GM12801 (cell line): ENCODE data around the gene MTHFR.

Experiments
- TF ChIP-seq, protein P1 (sequence below): IDR thresholded peaks from one replicate; pipeline ENCODE4 v1.5.1; 2011; ENCODE audit warnings: control low read depth; ENCODE audit not compliant: insufficient read length; ENCODE audit errors: extremely low read depth

Gene MTHFR

DNA sequence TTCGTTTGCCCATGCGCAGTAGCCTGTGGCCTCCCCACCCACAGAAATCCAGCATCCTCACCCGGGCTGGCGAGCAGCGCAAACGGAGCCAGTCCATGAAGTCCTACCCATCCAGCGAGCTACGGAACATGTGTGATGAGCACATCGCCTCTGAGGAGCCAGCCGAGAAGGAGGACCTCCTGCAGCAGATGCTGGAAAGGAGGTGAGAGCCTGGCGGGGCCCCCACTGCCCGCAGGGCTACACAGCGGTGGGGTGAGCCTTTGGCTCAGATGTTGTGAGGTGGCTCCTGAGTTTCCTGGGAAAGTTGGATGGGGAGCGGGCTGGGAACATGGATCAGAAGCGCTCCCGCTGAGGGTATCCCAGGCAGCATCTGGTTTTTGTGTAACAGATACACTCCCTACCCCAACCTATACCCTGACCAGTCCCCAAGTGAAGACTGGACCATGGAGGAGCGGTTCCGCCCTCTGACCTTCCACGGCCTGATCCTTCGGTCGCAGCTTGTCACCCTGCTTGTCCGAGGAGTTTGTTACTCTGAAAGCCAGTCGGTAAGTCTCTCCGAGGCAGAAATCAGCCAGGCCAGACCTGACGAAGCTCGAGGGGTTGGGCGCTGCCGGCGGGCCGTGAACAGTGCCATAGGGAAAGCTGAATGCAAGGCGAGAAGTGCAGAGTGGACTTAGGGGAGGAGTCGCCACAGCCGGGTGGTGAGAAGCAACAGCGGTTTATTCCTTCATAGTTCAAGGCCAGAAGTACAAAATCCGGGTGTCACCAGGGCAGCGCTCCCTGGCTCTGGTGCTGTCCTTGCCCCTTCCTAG, 31.4 kb upstream of the MTHFR start:
- TF ChIP-seq, protein P1, sequence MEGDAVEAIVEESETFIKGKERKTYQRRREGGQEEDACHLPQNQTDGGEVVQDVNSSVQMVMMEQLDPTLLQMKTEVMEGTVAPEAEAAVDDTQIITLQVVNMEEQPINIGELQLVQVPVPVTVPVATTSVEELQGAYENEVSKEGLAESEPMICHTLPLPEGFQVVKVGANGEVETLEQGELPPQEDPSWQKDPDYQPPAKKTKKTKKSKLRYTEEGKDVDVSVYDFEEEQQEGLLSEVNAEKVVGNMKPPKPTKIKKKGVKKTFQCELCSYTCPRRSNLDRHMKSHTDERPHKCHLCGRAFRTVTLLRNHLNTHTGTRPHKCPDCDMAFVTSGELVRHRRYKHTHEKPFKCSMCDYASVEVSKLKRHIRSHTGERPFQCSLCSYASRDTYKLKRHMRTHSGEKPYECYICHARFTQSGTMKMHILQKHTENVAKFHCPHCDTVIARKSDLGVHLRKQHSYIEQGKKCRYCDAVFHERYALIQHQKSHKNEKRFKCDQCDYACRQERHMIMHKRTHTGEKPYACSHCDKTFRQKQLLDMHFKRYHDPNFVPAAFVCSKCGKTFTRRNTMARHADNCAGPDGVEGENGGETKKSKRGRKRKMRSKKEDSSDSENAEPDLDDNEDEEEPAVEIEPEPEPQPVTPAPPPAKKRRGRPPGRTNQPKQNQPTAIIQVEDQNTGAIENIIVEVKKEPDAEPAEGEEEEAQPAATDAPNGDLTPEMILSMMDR = no peak

DNA sequence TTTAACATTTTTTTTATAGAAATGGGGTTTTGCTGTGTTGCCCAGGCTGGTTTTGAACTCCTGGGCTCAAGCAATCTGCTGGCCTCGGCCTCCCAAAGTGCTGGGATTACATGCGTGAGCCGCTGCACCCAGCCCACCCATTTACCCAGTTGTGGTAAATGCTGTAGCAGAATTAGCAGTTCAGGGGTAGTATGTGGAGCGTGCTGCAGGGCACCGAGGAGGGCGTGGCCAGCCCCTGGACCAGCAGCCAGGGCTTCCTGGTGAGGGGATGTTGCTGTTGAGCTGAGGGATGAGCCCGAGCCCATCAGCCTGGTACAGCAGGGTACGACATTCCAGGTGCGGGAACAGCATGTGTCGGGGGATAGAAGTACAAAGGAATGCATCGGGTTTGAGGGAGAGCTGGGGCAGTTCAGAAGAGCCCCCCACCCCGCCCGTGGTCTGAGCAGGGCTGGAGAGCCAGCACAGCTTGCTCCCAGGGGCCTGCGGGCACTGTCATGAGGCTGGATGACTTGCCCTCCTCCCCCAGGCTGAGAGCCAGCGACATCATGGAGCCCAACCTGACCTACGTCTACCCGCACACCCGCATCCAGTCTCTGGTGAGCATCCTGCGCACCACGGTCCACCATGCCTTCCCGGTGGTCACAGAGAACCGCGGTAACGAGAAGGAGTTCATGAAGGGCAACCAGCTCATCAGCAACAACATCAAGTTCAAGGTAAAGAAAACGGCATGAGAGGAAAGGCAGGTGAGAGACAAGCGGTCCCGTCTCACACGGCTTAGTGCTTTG, 29.9 kb upstream of the MTHFR start:
- TF ChIP-seq, protein P1 = no peak

DNA sequence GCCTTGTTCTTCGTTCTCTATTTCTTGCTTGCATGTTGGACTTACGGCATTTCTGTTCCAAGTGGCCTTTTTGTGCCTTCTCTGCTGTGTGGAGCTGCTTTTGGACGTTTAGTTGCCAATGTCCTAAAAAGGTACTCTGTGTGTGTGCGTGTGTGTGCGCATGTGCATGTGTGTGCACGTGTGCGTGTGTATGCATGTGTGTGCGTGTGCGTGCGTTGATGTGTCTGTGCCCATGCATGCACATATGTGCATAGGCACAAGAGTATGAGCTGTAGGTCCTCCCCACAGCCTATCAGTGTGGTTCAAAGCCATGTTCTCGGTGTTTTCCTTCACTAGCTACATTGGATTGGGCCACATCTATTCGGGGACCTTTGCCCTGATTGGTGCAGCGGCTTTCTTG, 28.1 kb upstream of the MTHFR start:
- TF ChIP-seq, protein P1 = no peak

DNA sequence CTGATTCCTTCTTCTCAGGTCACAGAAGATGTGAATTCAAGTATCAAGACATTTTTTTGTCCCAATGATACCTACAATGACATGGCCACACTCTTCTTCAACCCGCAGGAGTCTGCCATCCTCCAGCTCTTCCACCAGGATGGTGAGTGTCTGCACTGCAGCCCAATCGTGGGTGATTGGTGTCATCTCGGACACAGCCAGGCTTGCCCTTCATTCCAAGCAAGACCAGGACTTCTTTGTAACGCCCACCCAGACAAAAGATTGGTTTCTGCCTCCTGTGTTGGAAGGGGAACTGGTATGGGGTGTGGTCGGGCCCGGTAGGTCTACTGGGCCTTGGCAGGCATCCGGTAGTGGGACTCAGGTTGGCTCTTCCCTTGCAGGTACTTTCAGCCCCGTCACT, 27.7 kb upstream of the MTHFR start:
- TF ChIP-seq, protein P1 = no peak

DNA sequence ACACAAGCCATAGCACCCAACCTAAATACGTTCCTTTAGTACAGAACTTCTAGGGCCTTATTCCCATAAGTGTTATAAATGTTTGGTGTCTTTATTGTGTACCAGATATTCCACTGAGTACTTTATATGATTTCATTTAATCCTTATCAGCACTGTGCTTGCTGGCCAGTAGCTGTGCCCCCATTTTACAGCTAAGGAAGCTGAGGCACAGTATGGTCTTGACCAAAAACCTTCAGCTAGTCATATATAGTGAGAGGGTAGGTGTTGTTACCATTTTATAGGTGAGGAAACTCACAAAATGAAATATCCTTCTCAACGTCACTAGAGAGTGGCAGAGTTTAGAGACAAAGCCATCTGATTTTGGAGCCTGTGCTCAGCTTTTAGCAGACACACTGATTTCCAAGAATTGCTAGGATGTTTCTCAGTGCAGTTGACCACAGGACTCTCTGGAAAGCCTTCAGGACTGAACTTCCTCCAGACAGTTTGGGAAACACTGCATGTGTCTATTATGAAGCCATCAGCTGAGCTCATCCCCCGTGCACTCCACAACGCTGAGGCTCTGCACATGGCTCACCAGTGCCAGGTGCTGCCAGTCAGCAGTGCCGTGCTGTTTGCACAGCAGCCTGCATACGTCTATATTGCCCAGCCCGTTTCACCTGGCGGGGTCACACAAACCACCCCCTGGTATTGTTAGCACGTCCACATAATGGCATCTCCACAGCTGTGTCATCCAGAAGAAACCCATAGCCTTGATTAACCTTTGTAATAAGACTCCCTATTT, 26.4 kb upstream of the MTHFR start:
- TF ChIP-seq, protein P1 = no peak

DNA sequence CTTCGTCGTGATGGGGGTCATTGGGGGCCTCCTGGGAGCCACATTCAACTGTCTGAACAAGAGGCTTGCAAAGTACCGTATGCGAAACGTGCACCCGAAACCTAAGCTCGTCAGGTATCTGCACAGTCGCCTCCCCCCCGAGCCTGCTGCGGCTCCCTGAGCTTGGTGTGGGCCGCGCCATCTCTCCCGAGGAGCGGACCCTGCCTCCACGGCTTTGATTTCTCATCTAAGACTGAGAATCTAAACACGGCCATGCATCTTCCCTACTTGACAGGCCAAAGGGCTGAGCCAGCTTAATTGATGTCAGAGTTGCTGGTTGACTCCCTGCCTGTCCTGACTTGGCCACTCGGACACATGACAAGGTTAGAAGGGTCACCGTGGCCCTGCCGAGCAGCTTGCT, 22.7 kb upstream of the MTHFR start:
- TF ChIP-seq, protein P1 = no peak

DNA sequence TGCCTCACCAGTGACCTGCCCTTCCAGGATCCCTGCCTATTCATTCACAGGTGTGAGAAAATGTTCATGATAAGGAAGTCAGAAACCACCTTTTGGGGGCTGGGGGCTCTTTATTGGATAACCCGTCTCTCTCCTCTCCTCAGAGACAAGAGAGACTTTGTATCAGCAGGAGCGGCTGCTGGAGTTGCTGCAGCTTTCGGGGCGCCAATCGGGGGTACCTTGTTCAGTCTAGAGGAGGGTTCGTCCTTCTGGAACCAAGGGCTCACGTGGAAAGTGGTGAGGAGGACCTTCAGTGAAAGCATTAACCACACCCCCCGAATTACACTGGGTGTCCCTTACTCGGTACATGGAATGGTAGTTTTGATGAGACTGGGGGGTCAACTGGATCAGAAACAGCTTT, 21.2 kb upstream of the MTHFR start:
- TF ChIP-seq, protein P1 = no peak
